IPS DF 4.7 (cell line): ENCODE measurements around the gene CASP6.

Experiments
- DNase-seq: peaks from one replicate; pipeline ENCODE4 v3.0.0-alpha.2; 2013; ENCODE audit warnings: low spot score; ENCODE audit errors: extremely low read depth

CASP6 gene

DNA sequence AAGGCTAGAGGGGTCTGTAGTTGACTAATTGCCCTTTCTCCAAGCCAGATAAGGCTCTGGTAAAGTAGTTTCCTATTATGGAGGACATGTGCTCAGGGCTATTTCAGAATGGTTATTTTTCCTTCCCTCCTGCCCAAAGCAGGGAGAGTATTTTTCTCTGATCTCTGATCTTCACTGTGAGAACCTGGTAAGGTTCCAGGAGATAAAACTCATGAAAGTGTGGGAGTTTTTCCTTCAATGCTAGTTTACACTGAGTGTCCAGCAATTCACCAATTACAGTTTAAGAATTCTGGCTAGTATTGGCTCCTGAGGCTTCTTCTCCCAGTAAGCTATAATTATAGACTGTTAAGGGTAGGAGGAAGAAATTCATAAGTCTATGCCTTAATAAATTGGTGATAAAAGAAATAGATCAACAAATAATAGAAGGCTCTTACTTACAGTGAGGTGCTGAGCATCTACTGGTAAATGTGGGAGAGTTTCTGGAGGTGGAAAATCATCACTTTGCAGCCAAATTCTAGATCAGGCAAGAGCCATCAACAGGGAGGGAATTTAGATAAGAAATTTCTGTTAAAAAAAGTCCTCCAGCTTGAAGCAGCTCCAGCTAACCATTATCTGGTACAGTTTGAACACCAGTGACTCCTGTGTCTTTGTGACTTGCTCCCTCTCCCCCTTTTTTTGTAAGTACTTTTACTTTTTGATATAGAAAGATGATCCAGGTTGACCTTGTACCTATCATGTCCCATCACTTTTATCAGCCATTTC, 30.9 kb downstream of the CASP6 start:
- DNase-seq, result no peak

DNA sequence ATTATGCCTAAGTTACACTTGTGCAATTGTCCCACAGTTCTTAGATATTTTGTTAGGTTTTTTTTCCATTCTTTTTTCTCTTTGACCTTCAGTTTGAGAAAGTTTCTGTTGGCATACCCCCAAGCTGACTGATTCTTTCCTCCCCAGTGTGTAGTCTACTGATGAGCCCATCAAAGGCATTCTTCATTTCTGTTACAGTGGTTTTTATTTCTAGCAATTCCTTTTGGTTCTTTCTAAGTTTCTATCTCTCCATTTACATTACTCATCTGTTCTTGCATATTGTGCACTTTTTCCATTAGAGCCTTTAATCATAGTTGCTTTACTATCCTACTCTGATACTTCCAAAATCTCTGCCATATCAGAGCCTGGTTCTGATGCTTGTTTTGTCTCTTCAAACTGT, 31.9 kb downstream of the CASP6 start:
- no peak for DNase-seq

DNA sequence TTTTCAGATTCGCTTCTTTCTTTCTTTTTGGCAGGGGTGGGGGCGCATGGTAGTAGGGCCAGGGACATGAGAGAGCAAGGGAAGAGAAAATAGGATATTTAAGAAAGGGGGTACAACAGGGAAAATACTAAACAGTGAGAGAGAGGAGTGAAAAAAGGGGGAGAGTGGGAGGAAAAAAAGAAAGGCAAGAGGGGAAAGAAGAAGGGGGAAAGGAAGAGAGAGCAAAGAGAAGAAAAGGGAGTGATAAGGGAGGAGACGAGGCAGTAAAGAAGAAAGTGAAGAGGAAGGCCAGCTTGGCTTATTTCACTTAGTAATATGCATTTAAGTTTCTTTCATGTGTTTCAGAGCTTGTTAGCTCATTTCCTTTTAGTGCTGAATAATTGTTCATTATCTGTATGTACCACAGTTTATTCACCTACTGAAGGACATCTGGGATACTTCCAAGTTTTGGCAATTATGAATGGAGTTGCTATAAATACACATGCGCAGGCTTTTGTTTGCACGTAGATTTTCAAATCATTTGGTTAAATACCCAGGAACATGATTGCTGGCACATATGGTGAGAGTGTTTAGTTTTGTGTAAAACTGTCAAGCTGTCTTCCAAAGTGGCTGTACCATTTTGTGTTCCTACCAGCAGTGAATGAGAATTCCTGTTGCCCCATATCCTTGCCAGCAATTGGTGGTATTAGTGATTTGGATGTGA, 37.3 kb downstream of the CASP6 start:
- DNase-seq, result no peak

DNA sequence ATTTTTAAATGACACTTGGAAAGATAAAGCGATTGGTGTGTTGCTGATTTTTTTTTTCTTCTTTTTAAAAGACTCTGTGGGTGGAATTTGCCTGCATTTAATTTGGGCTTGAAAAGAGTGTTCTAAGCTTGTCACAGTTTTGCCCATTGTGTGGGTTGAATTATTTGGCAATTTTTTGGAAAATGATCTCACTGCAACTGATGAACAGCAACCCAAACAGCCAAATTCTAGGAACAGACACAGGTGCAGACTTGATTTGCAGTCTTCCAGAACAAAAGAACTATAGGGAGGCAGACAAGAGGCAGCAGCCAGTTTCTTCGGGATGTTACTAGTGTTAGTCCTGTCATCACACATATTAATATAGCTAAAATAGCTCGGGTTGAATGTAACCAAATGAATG, 40.5 kb downstream of the CASP6 start:
- DNase-seq, result no peak

DNA sequence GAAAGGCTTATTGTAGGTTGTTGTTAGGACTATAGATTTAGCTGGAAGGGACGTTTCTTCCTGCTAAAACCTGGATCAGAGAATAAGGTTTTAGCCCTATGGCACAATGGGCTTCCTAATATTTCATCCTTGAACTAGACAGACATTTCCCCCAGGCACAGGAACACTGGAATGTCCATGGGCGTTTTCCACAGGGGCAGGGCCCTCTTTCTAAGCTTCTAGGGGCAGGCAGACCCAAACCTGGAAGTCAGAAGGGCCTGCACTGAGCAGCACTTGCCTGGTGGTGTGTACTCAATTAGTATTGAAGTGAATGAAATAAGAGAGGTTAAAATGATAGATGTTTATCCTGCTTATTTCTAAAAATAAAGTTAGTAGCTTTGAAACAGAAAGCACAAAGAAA, 41.1 kb downstream of the CASP6 start:
- no peak for DNase-seq

DNA sequence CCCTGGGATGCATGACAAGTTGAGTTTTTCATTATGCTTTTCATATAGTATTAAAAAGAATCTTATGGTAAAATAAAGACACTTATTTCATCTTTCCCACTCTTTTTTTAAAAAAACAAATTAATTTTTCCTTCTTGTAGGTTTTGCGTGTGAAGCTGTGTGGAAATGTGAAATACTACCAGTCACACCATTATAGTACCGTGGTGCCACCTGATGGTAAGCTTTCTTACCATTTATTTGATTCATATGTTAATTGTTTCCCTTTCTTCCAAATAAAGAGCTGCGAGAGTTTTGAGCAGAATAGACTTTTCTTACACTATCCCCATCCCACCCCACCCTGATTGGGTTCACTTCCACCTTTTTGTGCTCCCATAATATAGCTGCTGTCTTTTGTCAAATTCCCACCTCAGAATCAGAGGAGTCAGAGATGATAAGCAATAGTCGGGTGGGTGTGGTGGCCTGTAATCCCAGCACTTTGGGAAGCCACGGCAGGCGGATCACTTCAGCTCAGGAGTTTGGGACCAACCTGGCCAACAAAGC, 44.3 kb downstream of the CASP6 start:
- no peak for DNase-seq

DNA sequence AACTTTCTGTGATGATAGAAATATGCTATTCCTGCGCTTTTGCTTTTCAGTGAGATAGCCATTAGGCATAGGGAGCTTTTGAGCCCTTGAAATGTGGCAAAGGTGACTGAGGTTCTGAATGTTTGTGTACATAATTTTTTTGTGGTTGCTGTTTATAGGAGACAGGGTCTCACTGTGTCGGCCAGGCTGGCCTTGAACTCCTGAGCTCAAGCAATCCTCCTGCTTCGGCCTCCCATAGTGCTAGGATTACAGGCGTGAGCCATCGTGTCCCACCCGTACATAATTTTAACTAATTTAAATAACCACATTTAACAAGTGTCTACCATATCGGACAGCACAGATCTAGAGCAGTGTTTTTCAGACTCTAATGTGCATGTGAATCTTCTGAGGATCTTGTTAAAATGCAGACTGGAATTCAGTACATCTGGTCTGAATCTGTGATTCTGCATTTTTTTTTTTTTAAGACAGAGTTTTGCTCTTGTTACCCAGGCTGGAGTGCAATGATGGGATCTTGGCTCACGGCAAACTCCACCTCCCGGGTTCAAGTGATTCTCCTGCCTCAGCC, 45.3 kb downstream of the CASP6 start:
- no peak for DNase-seq

DNA sequence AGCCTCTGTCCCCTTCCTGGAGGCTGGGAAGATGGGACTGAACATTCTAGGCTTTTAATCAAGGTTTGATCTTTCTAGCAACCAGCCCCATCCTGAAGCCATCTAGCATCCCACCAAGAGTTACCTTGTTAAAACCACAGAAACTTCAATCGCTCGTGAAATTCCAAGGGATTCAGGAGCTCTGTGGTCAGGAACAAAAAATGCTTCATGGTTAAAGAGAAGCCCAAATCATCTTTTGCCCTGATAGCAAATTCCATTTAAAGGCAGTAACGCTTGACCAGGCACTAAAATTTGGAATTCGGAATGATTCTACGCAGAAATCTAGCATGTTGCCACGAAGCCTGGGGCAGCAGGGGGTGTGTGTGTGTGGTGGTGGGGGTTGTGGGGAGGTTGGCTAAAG, 47.8 kb downstream of the CASP6 start:
- no peak for DNase-seq

DNA sequence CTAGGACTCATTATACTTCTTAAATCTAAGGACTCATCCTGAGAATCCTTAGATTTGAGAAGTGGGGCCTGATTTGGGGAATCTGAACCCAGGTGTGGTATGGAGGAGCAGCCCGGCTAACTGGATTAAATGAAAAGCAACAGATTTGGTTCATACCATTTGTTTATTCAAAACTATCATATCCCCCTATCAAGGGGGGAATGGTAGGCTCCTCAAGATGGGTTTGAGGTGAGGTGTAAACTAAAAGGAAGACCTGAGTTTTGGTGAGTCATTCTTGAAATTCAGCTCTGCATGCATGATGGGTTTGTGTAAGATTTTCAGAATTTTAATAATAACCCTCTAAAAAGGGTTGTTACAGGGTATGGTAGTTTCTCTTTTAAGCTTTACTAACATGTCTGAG, 53.4 kb downstream of the CASP6 start:
- no peak for DNase-seq

DNA sequence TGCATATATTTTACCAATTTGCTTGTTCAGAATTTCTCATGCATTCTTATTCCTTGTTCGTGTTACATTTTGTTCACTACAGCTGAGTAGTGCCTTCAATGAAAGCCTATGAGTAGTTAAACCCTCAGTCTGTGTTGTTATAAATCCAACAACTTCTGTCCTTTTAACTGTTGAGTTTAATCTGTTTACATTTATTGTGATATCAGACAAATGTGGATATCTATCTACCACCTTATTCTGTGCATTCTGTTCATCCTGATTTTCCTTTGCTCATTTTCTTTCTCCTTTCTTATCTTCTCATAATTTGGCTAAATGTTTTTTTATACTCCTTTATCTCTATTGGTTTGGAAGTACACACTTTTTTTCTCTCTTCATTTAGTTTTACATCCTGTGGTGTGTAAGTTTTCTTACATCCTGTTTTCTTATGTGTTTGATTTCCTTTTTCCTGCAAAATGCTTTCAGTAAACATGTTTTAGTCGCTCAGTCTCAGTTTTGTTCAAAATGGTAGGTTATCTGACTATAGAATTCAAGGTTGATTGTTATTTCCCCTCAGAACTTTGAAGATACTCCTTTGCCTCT, 54.2 kb downstream of the CASP6 start:
- no peak for DNase-seq

DNA sequence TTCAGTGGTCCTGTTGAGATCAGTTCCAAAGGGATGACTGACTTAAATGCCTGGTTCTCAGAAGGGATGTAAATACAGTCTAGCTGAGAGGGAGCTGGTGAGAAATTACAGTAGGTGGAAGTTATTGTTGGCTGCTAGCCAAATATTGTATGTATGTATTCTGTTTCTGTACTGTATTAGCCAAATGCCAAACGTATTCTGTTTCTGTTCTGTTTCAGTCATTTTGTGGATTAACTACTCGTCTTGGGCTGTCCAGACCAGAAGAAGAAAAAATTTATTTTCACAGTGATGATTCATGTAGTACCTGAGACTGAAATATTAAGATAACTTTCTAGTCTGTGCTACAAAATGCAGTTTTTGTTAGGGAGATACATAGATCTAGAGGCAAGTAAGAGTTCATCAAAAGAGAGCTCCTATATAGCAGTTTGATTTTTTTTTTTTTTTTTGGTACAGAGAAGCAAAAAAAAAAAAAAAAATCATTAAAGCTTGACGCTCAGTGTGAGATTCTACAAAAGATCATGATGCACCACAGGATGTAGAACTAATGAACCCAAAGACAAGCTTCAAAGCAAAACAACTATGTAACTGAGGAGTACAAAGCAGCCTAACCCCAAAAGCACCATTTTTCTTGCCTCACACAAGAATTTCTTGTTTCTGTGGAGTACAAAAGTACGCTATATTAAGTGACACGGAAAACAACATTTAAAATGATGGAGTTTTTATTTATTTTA, 54.8 kb downstream of the CASP6 start:
- DNase-seq, result no peak

DNA sequence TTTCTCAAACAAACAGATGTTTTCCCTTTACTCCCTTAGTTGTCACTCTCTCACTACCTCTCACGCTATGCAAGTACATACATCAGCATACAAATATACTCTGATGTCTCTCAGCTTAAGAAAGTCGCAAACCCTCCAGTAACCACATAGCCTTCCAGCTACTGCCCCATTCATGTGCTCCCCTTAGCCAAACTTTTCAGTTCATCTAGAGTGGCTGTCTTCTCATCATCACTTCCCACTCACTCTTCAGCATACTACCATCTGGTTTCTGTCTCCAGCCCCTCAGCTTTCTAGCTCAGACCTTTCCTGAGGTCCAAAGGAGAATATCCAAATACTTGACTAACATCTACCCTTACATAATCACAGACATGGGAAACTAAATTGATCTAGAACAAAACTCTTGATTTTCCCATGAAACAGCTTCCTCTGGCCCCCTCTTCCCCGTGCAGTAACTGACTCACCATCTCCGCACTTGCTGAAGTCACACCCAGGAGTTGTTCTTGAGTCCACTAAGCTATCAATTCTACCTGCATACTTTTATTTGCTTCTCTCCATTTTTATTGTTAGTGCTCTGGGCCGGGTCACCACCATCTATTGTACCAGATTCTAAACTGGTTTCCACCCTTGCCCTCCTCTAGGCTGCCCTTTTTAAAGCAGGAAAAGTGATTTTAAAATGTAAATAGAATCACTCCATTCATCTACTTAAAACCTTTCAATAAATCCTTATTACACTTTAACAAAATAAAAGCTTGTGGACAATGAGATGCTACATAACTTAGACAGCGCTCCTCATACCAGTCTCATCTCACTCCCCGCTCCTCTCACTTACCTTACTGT, 57.2 kb downstream of the CASP6 start:
- DNase-seq, result no peak

DNA sequence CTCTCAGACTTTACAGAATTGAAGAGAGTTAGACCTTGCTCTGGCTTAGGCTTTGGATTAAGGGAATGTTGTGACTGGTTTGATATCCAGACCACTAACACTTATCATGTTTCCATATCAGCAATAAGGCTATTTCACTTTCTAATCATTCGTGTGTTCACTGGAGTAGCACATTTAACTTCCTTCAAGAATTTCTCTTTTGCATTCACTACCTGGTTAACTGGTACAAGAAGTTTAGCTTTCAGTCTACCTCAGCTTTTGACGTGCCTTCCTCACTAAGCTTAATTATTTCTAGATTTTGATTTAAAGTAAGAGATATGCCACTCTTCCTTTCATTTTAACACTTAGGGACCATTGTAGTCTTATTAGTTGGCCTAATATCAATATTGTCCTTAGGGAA, 62.6 kb downstream of the CASP6 start:
- no peak for DNase-seq
